ENCODE data around the gene IFRD1. TPM values are rescaled to one million over a fixed set of nuclear protein-coding genes. Genes with fewer than 3 reads are reported as not detected.
A peak's percentile ranks its signal among the peaks of the same experiment; 100 is the strongest.

Gene IFRD1
- total RNA-seq, 2 donors from 2014 or later, result 67.0 to 99.6 TPM

- DNase-seq (ENCODE audit: low spot score), result peak; percentile 5
- TF ChIP-seq, protein P1, sequence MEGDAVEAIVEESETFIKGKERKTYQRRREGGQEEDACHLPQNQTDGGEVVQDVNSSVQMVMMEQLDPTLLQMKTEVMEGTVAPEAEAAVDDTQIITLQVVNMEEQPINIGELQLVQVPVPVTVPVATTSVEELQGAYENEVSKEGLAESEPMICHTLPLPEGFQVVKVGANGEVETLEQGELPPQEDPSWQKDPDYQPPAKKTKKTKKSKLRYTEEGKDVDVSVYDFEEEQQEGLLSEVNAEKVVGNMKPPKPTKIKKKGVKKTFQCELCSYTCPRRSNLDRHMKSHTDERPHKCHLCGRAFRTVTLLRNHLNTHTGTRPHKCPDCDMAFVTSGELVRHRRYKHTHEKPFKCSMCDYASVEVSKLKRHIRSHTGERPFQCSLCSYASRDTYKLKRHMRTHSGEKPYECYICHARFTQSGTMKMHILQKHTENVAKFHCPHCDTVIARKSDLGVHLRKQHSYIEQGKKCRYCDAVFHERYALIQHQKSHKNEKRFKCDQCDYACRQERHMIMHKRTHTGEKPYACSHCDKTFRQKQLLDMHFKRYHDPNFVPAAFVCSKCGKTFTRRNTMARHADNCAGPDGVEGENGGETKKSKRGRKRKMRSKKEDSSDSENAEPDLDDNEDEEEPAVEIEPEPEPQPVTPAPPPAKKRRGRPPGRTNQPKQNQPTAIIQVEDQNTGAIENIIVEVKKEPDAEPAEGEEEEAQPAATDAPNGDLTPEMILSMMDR (IDR thresholded peaks at IDR 0.05), result peak; percentile 75
- H3K9me3 ChIP-seq, result no peaks in the 10 kb centered on the region
- H3K27me3 ChIP-seq (replicated peaks; ENCODE audit: insufficient read depth), result no peaks in the 10 kb centered on the region
- peak; percentile 91 for ATAC-seq (ENCODE audit: insufficient number of reproducible peaks, low FRiP score, low read depth)
- no peak overlapping the region for H3K27ac ChIP-seq
- H3K4me1 ChIP-seq (ENCODE audit: control insufficient read depth in 1 of 2, low read depth in 2 of 2), result no peaks in the 10 kb centered on the region
- H3K4me3 ChIP-seq, result no peak overlapping the region
- H3K36me3 ChIP-seq, result no peaks in the 10 kb centered on the region
These were observed 45.7 kb downstream of the IFRD1 start for GRCh38 chr7:112495810-112496462.

GRCh38 chr7:112497481-112497880, 47.2 kb downstream of the IFRD1 start:
- H3K4me1 ChIP-seq (ENCODE audit: control insufficient read depth in 1 of 2, low read depth in 2 of 2), result no peaks in the 10 kb centered on the region
- DNase-seq (ENCODE audit: low spot score) (no peak), ATAC-seq (ENCODE audit: insufficient number of reproducible peaks, low FRiP score, low read depth) (no peak)
- H3K36me3 ChIP-seq, result no peaks in the 10 kb centered on the region
- H3K4me3 ChIP-seq, result no peak overlapping the region
- H3K27me3 ChIP-seq (replicated peaks; ENCODE audit: insufficient read depth), result no peaks in the 10 kb centered on the region
- TF ChIP-seq, protein P1 (IDR thresholded peaks at IDR 0.05), result no peak
- no peaks in the 10 kb centered on the region for H3K9me3 ChIP-seq
- H3K27ac ChIP-seq, result no peak overlapping the region

GRCh38 chr7:112500619-112501018, 50.4 kb downstream of the IFRD1 start:
- ATAC-seq (ENCODE audit: insufficient number of reproducible peaks, low FRiP score, low read depth) (no peak), DNase-seq (ENCODE audit: low spot score) (no peak)
- Histone ChIP-seq H3K9me3 (no peaks in the 10 kb centered on the region), H3K36me3 (no peaks in the 10 kb centered on the region), H3K27me3 (replicated peaks; ENCODE audit: insufficient read depth) (no peaks in the 10 kb centered on the region), H3K4me1 (ENCODE audit: control insufficient read depth in 1 of 2, low read depth in 2 of 2) (no peaks in the 10 kb centered on the region), H3K4me3 (no peak overlapping the region), H3K27ac (no peak overlapping the region)
- TF ChIP-seq, protein P1 (IDR thresholded peaks at IDR 0.05), result no peak

DNA sequence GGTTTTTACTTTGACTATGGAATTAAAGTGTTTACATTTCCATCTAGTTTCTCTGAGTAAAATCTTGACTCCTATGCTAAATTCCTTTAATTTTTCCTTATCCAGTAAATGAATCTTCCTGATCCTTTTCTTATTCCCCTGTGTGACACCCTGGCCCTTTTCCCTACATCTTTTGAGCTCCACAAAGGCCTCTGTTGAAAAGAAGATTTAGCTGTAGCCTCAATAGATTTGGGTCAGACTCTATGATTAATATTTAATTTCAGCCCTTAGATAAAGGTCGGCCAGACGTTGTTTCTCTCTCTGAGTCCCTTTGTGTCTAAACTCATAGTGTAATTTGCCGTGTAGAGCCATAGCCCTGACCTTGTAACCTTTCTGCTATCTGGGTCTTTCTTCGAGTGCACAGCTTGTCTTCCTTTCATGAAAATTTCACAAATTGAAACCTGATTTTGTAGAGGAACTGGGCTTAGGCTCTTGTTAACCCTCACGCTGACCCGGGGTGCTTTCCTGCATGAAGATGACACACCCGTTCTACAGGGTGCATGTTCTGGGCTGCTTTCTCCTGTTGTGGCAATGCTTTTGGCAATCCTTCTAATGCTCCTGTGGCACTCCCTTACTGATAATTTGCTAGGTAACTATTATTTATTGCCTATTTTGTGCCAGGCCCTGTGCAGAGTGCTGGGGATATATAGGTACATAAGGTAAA, 51.7 kb downstream of the IFRD1 start:
- TF ChIP-seq, protein P1 (IDR thresholded peaks at IDR 0.05), result no peak
- no peak overlapping the region for H3K4me3 ChIP-seq
- no peak for DNase-seq (ENCODE audit: low spot score)
- ATAC-seq (ENCODE audit: insufficient number of reproducible peaks, low FRiP score, low read depth), result no peak
- no peaks in the 10 kb centered on the region for H3K36me3 ChIP-seq
- H3K27me3 ChIP-seq (replicated peaks; ENCODE audit: insufficient read depth), result no peaks in the 10 kb centered on the region
- no peaks in the 10 kb centered on the region for H3K9me3 ChIP-seq
- no peak overlapping the region for H3K27ac ChIP-seq
- no peaks in the 10 kb centered on the region for H3K4me1 ChIP-seq (ENCODE audit: control insufficient read depth in 1 of 2, low read depth in 2 of 2)

GRCh38 chr7:112502700-112503099, 52.4 kb downstream of the IFRD1 start:
- no peak overlapping the region for H3K27ac ChIP-seq
- DNase-seq (ENCODE audit: low spot score) (no peak), ATAC-seq (ENCODE audit: insufficient number of reproducible peaks, low FRiP score, low read depth) (no peak)
- H3K4me1 ChIP-seq (ENCODE audit: control insufficient read depth in 1 of 2, low read depth in 2 of 2), result no peaks in the 10 kb centered on the region
- TF ChIP-seq, protein P1 (IDR thresholded peaks at IDR 0.05), result no peak
- no peaks in the 10 kb centered on the region for H3K9me3 ChIP-seq
- H3K4me3 ChIP-seq, result no peak overlapping the region
- no peaks in the 10 kb centered on the region for H3K27me3 ChIP-seq (replicated peaks; ENCODE audit: insufficient read depth)
- no peaks in the 10 kb centered on the region for H3K36me3 ChIP-seq
